OCI-LY3 (cell line): ENCODE data around the gene CLK2.

Source experiments
- CTCF ChIP-seq: fragments of 200-600, 300-600 bp; sonication (generic); IDR thresholded peaks from 2 replicates; pipeline ENCODE4 v1.5.1; 2014; ENCODE audit warnings: antibody characterized with exemption, low read length, low read depth
- EZH2phosphoT487 ChIP-seq: fragments of 200-600 bp; shearing (Covaris generic); IDR thresholded peaks from 2 replicates; pipeline ENCODE4 v1.6.1; 2018; ENCODE audit warnings: antibody characterized with exemption, mixed run types, low read depth

- TF ChIP-seq CTCF (no peak), EZH2phosphoT487 (no peak)
Measured at GRCh38 chr1:155278689-155279160, 5.4 kb upstream of the CLK2 start.
